Measurements from ENCODE around the gene SLC47A2.

The SLC47A2 gene

DNA sequence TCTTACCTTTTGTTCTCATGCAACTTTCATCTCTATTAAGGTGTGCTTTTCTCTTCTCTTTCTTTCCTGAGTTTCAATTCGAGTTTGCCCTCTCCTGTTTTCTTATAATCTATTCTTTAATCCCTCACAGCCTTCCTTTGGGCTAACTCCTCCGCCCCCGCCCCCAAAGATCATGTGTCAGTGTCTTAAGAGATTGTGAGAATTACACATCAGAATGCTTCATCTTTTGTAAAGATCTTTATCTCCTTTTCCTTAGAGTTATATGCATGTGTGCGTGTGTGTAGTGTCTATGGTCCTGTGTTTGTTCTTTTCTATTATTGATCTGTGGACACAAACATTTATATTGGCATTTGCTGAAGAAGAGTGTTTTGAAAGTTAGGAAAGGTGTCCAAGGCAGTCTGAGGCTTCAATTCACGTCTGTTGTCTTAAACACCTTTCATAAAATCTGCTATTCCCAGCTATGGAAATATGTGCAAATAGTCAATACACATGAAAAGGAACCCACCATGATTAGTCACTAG, 74.0 kb downstream of the SLC47A2 start:
- no peak for DNase-seq (ENCODE audit: low read depth)

DNA sequence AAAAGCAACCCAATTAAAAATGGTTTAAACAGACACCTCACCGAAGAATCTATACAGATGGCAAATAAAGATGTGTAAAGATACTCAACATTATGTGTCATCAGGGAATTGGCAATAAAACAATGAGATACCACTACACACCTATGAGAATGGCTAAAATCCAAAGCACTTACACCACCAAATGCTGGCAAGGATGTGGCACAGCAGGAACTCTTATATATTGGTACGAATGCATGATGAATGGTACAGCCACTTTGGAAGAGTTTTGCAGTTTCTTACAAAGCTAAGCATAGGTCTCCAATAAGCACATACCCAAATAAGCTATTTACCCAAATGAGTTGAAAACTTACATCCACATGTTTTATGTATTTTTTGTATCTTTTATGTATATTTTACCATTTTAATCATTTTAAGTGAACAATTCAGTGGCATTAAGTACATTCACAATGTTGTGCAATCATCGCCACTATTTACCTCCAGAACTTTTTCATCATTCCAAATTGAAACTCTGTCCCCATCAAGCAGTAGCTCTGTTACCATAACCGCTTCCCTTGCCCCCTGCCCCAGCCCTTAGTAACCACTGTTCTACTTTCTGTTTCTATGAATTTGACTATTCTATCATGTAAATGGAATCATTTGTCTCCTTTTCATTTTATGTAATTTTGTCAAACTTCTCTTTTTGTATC, 74.6 kb downstream of the SLC47A2 start:
- no peak for DNase-seq (ENCODE audit: low read depth)

DNA sequence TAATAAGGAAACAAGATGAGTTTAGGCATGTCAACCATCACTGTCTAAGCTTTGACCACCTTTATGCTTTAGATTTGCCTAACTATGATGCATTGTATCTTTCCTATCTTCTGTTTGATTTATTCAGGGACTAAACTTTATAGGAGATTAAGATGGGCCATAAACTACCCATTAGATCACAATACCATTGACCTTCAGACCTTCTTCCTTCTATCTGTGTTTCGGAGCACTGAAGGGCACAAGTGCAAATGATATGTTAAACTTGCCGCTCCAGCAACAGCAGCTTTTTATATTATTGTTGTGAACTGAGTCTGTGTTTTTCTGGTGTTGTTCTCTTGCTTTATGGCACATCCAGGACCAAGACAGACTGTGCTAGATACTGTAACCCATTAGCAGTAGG, 84.5 kb downstream of the SLC47A2 start:
- no peak for DNase-seq (ENCODE audit: low read depth)

DNA sequence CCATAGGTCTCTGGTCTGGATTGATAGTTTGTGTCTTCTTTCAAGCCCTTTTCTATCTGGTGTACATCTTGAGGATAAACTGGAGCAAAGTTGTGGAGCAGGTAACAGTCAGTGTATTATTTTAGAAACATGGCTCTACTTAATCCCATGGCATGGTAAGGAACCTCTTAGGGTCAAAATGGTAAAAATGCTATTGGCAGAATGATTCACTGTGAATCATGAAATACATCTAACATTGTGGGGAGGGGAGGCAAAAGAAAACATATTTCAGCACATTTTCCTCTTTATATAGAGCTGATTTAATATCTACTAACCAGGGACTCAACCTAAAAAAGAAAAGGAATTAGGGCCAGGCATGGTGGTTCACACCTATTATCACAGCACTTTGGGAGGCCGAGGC, 85.7 kb downstream of the SLC47A2 start:
- DNase-seq (ENCODE audit: low read depth): no peak

DNA sequence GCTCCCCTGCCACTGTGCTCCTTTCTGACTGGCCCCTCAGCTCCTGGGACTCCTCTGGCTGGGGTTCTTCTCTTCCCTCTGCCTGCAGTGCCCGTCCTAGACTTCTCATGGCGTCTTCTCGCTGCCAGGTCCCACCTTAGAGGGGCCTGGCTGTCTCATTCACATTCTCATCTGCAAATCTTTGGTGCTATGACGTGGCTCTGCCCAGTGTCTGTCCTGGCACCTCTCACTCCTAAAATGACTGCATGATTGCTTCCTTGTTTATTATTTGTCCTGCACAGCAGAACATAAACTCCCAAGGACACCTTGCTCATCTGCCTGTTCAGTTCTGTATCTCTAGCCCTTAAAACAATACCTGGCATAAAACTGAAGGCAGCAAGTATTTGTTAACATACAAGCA, 86.3 kb downstream of the SLC47A2 start:
- no peak for DNase-seq (ENCODE audit: low read depth)

DNA sequence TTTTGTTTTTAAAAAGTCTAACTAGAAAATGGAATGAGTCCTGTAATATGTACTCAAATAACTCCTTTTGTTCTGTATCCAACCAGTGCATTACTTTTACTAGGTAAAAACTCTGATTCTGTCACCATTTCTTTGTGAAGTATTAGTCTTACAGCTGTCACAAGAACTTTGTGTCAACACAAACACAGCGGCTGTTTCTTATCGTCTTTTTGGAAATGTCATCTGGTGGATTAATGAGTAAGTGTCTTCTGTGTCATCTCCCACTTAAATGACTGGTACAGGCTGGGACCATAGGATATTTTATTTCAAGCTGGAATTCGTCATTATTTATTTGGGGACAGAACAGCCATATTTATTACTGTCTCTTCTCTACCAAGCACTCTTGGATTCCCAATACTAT, 86.9 kb downstream of the SLC47A2 start:
- no peak for DNase-seq (ENCODE audit: low read depth)

Measured in stimulated activated CD8-positive, alpha-beta memory T cell treated with anti-CD3 and anti-CD28 coated beads, Interleukin-15, amount 100 ng/mL, for 1 hour (primary cell).